ENCODE data around the gene PNCK. TPM values are rescaled to one million over a fixed set of nuclear protein-coding genes. Genes with fewer than 3 reads are reported as not detected.

PNCK gene
- total RNA-seq, 3 donors from 2014 or later, result 4.6 to 63.0 (median 5.5) TPM

DNA sequence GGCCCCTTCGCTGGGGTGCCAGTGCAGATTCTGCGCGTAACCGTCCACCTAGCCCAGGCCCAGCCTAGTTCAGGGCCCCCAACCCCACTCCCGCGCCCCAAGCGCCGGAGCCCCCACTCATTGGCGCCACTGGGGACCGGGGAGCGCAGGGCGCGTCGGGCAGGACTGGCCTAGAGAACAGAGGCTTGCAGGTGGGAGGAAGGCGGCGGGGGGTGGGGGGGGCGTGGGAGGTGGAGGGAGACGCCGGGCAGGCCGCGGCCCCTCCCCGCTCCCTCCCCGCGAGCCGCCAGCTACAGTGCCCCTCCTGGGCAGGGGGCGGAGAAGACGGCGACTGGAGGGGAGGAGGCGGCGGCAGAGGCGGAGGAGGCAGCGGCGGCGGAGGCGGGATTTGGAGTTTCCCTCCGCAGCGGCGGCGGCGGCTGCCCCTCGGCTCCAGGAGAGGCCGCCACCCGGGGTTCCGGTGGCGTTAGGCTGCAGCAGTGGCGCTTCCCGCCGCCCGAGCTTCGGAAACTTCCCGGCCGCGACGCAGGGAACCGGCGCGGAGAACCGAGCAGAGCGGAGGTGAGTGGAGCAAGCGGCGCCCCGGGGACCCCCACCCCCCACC, 31.5 kb downstream of the PNCK start:
- DNase-seq (no peak), ATAC-seq (no peak)
- Histone ChIP-seq H3K36me3 (ENCODE audit: low read depth) (no peaks in the 10 kb centered on the region), H3K4me1 (ENCODE audit: low read depth) (no peaks in the 10 kb centered on the region), H3K9me3 (no peaks in the 10 kb centered on the region), H3K4me3 (no peak overlapping the region)
- TF ChIP-seq, protein P1, sequence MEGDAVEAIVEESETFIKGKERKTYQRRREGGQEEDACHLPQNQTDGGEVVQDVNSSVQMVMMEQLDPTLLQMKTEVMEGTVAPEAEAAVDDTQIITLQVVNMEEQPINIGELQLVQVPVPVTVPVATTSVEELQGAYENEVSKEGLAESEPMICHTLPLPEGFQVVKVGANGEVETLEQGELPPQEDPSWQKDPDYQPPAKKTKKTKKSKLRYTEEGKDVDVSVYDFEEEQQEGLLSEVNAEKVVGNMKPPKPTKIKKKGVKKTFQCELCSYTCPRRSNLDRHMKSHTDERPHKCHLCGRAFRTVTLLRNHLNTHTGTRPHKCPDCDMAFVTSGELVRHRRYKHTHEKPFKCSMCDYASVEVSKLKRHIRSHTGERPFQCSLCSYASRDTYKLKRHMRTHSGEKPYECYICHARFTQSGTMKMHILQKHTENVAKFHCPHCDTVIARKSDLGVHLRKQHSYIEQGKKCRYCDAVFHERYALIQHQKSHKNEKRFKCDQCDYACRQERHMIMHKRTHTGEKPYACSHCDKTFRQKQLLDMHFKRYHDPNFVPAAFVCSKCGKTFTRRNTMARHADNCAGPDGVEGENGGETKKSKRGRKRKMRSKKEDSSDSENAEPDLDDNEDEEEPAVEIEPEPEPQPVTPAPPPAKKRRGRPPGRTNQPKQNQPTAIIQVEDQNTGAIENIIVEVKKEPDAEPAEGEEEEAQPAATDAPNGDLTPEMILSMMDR (IDR thresholded peaks at IDR 0.05), result no peak
- intact Hi-C loops (cut with DNase I, micrococcal nuclease), result no loop called here

DNA sequence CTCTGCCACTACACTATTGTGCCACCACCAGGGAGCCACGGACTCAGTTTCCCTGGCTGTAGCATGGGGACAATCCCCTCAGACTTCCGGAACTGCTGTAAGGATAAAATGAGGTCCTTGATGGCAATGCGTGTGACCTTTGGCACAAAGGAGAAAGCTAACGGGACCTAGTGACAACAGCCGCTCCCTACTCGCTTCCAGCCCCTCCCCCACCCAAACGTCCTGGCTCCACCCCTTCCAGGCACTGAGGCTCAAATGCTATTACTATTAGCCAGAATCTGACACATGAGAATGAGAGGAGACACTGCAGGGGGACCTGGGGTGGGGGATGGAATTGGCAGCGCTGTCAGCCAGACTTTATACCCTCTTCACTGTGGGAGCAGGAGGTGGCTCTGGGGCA, 32.0 kb downstream of the PNCK start:
- intact Hi-C loops (cut with DNase I, micrococcal nuclease), result no loop called here
- H3K9me3 ChIP-seq, result no peaks in the 10 kb centered on the region
- H3K36me3 ChIP-seq (ENCODE audit: low read depth), result no peaks in the 10 kb centered on the region
- TF ChIP-seq, protein P1 (IDR thresholded peaks at IDR 0.05), result no peak
- no peak for ATAC-seq
- H3K4me1 ChIP-seq (ENCODE audit: low read depth), result no peaks in the 10 kb centered on the region
- DNase-seq, result no peak
- H3K4me3 ChIP-seq, result no peak overlapping the region

DNA sequence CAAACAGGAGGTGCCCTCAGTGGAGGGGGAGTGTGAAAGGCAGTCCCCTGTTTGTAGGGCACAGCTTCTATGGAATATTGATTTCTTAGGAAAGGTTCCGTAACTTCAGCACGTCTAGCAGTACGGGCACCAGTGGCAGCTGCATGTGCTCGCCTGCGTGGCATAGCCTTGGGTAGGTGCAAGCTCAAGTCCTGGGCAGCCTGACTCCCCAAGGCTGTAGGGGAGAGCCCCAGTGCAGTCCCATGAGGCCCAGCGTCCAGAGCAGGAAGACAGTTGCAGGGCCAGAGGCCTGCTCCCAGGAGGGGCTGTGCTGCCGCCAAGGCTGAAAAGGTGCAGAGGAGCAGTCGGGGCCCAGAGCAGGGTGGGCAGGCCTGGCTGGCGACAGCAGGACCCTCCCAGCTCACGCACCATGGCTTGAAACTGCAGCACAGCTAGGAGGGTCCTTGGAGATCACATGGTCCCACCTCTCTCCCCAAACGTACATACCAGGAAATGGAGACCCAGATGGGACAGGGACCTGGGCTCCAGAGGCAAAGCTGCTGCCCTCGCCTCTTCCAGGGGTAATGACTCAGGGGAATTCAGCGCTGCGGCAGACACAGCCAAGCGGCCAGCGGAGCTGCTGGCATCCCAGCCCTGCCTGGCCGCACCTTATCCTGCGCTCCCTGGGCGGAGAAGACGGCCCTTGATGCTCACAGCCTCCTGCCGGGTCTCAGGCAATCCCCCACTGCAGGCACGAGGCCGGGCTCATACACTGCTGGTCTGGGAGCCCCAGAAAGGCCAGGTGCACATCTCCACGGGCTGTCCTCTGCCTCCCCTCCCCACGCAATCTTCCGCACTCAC, 32.7 kb downstream of the PNCK start:
- intact Hi-C loops (cut with DNase I, micrococcal nuclease), result no loop called here
- Histone ChIP-seq H3K9me3 (no peaks in the 10 kb centered on the region), H3K36me3 (ENCODE audit: low read depth) (no peaks in the 10 kb centered on the region), H3K4me3 (no peak overlapping the region), H3K4me1 (ENCODE audit: low read depth) (no peaks in the 10 kb centered on the region)
- DNase-seq (no peak), ATAC-seq (no peak)
- TF ChIP-seq, protein P1 (IDR thresholded peaks at IDR 0.05), result no peak

DNA sequence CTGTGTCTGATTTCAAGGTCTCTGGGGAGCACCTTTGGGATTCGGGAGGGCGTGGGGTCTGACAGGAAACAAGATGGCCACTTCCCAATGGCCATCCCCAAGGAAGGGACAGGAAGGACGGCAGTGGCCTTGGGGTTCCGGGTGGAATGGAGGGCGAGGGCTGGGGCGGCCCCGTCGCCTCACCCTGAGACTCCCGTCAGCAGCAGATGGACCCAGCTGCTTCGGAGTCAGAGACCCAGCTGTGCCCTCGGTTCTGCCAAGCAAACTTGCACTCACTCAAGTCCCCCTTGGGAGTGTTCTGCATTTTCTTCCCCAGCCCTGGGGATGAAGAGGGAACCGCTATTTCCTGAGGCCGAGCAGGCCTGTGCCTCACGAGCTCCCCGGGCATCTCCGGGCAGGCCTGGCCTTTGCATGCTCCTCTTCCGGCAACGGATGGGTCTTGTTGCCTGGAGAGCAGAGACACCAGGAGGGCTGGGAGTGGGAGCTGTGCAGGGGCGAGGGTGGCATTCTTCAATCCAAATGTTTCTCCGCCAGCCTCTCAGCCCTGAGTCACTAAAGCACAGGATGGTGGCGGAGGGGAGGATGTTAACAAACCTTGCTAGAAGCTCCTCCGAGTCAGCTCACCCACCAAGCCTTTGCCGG, 33.4 kb downstream of the PNCK start:
- no peaks in the 10 kb centered on the region for H3K4me1 ChIP-seq (ENCODE audit: low read depth)
- no peak for DNase-seq
- intact Hi-C loops (cut with DNase I, micrococcal nuclease), result no loop called here
- ATAC-seq, result no peak
- no peak overlapping the region for H3K4me3 ChIP-seq
- no peaks in the 10 kb centered on the region for H3K9me3 ChIP-seq
- TF ChIP-seq, protein P1 (IDR thresholded peaks at IDR 0.05), result no peak
- H3K36me3 ChIP-seq (ENCODE audit: low read depth), result no peaks in the 10 kb centered on the region

DNA sequence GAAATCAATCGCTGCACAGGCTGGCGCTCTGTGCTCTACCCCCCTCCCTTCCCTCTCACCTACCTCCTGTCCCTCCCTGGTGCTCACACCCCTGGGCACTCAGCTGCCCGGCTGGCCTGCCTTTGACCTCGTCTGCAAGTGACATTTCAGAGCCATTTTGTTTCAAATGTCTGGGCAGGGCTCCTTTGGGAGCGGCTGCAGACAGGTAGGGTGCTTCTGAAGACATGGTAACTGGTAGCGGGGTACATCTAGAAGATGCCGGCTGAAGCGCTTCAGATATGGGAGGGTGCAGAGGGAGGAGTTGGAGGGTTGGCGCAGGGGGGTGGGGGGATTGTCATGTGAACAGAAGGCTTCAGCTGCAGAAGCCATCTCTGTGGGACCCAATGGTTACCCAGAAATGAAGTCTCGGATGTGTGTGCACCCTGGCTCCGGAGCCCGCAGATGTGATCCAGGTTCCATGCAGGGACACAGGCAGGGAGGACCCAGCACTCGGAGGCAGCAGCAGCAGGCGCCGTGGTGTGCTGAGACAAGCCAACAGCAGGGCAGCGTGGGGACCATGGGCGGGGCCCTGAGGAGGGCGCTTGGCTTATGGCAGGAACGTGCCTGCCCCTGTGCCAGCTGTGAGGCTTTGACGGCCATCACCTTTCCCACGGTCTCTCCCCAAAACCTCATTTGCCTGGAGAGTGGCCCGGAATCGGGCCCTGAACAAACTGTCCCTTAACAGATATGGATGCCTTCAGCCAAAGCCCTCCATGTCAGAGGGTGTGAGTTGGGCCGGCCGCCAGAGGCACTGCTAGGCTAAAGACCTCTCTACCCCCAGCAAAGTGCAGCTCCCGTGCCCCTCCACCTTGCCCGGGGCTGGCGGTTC, 34.2 kb downstream of the PNCK start:
- no peak for ATAC-seq
- DNase-seq, result no peak

More for the DNA sequence above, 34.2 kb downstream of the PNCK start:
- H3K4me3 ChIP-seq, result no peak overlapping the region
- no peaks in the 10 kb centered on the region for H3K36me3 ChIP-seq (ENCODE audit: low read depth)
- H3K9me3 ChIP-seq, result no peaks in the 10 kb centered on the region
- TF ChIP-seq, protein P1 (IDR thresholded peaks at IDR 0.05), result no peak
- H3K4me1 ChIP-seq (ENCODE audit: low read depth), result no peaks in the 10 kb centered on the region
- intact Hi-C loops (cut with DNase I, micrococcal nuclease), result no loop called here

All from mucosa of descending colon (tissue), 3 donors.